ENCODE data around the gene SKI. TPM values are rescaled to one million over a fixed set of nuclear protein-coding genes. Genes with fewer than 3 reads are reported as not detected.

The SKI gene
- total RNA-seq, 1 donor = 48.9 TPM

- peaks cover 6% of the 10 kb centered on the region for H3K4me1 ChIP-seq (ENCODE audit: insufficient read depth, low read length)
- peak overlapping the region; percentile 80 for H3K4me3 ChIP-seq (ENCODE audit: insufficient read depth, low read length)
- peak overlapping the region; percentile 72 for H3K27ac ChIP-seq (ENCODE audit: low read depth, low read length)
- peak overlapping the region; percentile 97 for H2AFZ ChIP-seq (ENCODE audit: low read length)
- TF ChIP-seq, protein P1, sequence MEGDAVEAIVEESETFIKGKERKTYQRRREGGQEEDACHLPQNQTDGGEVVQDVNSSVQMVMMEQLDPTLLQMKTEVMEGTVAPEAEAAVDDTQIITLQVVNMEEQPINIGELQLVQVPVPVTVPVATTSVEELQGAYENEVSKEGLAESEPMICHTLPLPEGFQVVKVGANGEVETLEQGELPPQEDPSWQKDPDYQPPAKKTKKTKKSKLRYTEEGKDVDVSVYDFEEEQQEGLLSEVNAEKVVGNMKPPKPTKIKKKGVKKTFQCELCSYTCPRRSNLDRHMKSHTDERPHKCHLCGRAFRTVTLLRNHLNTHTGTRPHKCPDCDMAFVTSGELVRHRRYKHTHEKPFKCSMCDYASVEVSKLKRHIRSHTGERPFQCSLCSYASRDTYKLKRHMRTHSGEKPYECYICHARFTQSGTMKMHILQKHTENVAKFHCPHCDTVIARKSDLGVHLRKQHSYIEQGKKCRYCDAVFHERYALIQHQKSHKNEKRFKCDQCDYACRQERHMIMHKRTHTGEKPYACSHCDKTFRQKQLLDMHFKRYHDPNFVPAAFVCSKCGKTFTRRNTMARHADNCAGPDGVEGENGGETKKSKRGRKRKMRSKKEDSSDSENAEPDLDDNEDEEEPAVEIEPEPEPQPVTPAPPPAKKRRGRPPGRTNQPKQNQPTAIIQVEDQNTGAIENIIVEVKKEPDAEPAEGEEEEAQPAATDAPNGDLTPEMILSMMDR (IDR thresholded peaks at IDR 0.05; ENCODE audit: extremely low read depth, low read depth, low read length) = no peak
- H3K36me3 ChIP-seq (ENCODE audit: insufficient read depth, low read length) = no peaks in the 10 kb centered on the region
- H3K9me3 ChIP-seq (ENCODE audit: low read depth, low read length) = no peaks in the 10 kb centered on the region
- peaks cover 9% of the 10 kb centered on the region for H3K79me2 ChIP-seq (ENCODE audit: insufficient read depth, low read length)
- peak overlapping the region; percentile 93 for H3K4me2 ChIP-seq (ENCODE audit: insufficient read depth, low read length)
- H4K20me1 ChIP-seq (ENCODE audit: insufficient read depth, low read length) = no peaks in the 10 kb centered on the region
- peak; percentile 100 for DNase-seq (ENCODE audit: insufficient read length, low spot score, missing footprints)
- H3K27me3 ChIP-seq (ENCODE audit: insufficient read depth, low read length) = no peaks in the 10 kb centered on the region
These were observed 28.9 kb upstream of the SKI start for GRCh38 chr1:2199042-2199810.

- Histone ChIP-seq H4K20me1 (ENCODE audit: insufficient read depth, low read length) (no peaks in the 10 kb centered on the region), H2AFZ (ENCODE audit: low read length) (no peak overlapping the region), H3K4me1 (ENCODE audit: insufficient read depth, low read length) (peaks cover 6% of the 10 kb centered on the region), H3K9me3 (ENCODE audit: low read depth, low read length) (no peaks in the 10 kb centered on the region), H3K27ac (ENCODE audit: low read depth, low read length) (no peak overlapping the region), H3K36me3 (ENCODE audit: insufficient read depth, low read length) (no peaks in the 10 kb centered on the region), H3K79me2 (ENCODE audit: insufficient read depth, low read length) (peaks cover 7% of the 10 kb centered on the region), H3K27me3 (ENCODE audit: insufficient read depth, low read length) (no peaks in the 10 kb centered on the region), H3K4me2 (ENCODE audit: insufficient read depth, low read length) (no peak overlapping the region), H3K4me3 (ENCODE audit: insufficient read depth, low read length) (no peak overlapping the region)
- DNase-seq (ENCODE audit: insufficient read length, low spot score, missing footprints) = no peak
- TF ChIP-seq, protein P1 (IDR thresholded peaks at IDR 0.05; ENCODE audit: extremely low read depth, low read depth, low read length) = no peak
These were observed 27.7 kb upstream of the SKI start for GRCh38 chr1:2200308-2200943.

DNA sequence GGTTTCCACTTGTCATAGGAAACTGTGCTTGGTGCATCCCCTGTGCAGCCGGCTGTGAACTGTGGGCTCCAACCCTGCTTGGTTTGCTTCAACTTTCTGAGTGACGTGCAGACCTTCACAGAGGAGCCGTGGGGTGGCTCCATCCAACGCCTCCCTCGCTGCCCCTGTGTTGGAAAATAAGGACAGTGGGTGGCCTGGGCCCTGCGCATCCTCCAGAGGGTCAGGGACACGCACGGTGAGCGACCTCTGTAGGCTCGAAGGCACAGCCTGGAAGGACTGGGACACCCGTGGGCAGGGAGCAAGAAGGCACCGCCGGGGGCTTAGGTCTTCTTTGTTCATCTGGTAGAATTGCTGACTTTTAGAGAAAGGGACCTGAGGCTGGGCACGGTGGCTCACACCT lies 27.1 kb upstream of the SKI start:
- DNase-seq (ENCODE audit: insufficient read length, low spot score, missing footprints) = no peak
- Histone ChIP-seq H3K4me1 (ENCODE audit: insufficient read depth, low read length) (peaks cover 6% of the 10 kb centered on the region), H3K27me3 (ENCODE audit: insufficient read depth, low read length) (no peaks in the 10 kb centered on the region), H3K36me3 (ENCODE audit: insufficient read depth, low read length) (no peaks in the 10 kb centered on the region), H4K20me1 (ENCODE audit: insufficient read depth, low read length) (no peaks in the 10 kb centered on the region), H2AFZ (ENCODE audit: low read length) (no peak overlapping the region), H3K27ac (ENCODE audit: low read depth, low read length) (no peak overlapping the region), H3K9me3 (ENCODE audit: low read depth, low read length) (no peaks in the 10 kb centered on the region), H3K4me3 (ENCODE audit: insufficient read depth, low read length) (no peak overlapping the region), H3K79me2 (ENCODE audit: insufficient read depth, low read length) (peaks cover 5% of the 10 kb centered on the region), H3K4me2 (ENCODE audit: insufficient read depth, low read length) (no peak overlapping the region)
- TF ChIP-seq, protein P1 (IDR thresholded peaks at IDR 0.05; ENCODE audit: extremely low read depth, low read depth, low read length) = no peak

DNA sequence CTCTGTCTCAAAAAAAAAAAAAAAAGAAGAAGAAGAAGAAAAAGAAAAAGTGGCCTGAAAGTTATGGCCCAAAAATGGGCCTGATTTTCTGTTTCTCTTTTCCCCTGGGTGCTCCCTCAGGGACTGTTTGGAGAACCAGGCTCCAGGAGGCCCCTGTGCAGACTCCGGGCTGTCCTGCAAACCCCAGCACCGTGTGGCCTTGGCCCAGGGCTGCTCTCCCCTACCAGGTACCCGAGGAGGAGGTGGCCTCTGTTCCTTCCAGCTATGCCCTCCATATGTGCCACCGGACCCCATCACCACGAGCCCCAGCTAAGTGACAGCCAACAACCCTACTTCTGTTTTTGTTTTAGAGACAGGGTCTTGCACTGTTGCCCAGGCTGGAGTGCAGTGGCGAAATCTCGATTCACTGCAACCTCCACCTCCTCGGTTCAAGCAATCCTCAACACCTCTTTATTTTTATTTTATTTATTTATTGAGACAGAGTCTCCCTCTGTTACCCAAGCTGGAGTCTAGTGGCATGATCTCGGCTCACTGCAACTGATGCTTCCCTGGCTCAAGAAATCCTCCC lies 26.0 kb upstream of the SKI start:
- Histone ChIP-seq H3K36me3 (ENCODE audit: insufficient read depth, low read length) (no peaks in the 10 kb centered on the region), H3K27me3 (ENCODE audit: insufficient read depth, low read length) (no peaks in the 10 kb centered on the region), H2AFZ (ENCODE audit: low read length) (no peak overlapping the region), H3K9me3 (ENCODE audit: low read depth, low read length) (no peaks in the 10 kb centered on the region), H3K4me3 (ENCODE audit: insufficient read depth, low read length) (no peak overlapping the region), H3K4me2 (ENCODE audit: insufficient read depth, low read length) (no peak overlapping the region), H3K4me1 (ENCODE audit: insufficient read depth, low read length) (peaks cover 11% of the 10 kb centered on the region), H3K27ac (ENCODE audit: low read depth, low read length) (no peak overlapping the region), H4K20me1 (ENCODE audit: insufficient read depth, low read length) (no peaks in the 10 kb centered on the region), H3K79me2 (ENCODE audit: insufficient read depth, low read length) (peaks cover 5% of the 10 kb centered on the region)
- TF ChIP-seq, protein P1 (IDR thresholded peaks at IDR 0.05; ENCODE audit: extremely low read depth, low read depth, low read length) = no peak
- DNase-seq (ENCODE audit: insufficient read length, low spot score, missing footprints) = no peak
